MM.1S (cell line): ENCODE data around the gene SH2D4B.

Experiments
- DNase-seq: peaks from one replicate; pipeline ENCODE4 v3.0.0-alpha.2; 2015
- H2AFZ ChIP-seq: fragments of 300-600 bp; sonication (generic); 2 replicates; pipeline ENCODE4 v1.6.0; 2016; ENCODE audit warnings: antibody characterized with exemption, low read length
- H3F3A ChIP-seq: fragments of 300-600 bp; sonication (generic); 2 replicates; pipeline ENCODE4 v1.6.1; 2016; ENCODE audit warnings: mild to moderate bottlenecking, antibody characterized with exemption, low read length, moderate library complexity, mixed read lengths; ENCODE audit not compliant: insufficient read depth
- H3K27ac ChIP-seq: fragments of 300-600 bp; sonication (generic); 2 replicates; pipeline ENCODE4 v1.5.1; 2016; ENCODE audit warnings: mild to moderate bottlenecking, low read length
- H3K27me3 ChIP-seq: fragments of 300-600 bp; sonication (generic); replicated peaks from 2 replicates; pipeline ENCODE4 v1.6.0; 2016; ENCODE audit warnings: low read length; ENCODE audit not compliant: insufficient read depth
- H3K36me3 ChIP-seq: fragments of 300-600 bp; sonication (generic); replicated peaks from 2 replicates; pipeline ENCODE4 v1.6.1; 2016; ENCODE audit warnings: mild to moderate bottlenecking, low read length, mixed read lengths; ENCODE audit not compliant: insufficient read depth
- H3K4me1 ChIP-seq: fragments of 300-600 bp; sonication (generic); 2 replicates; pipeline ENCODE4 v1.6.1; 2016; ENCODE audit warnings: low read length, mixed read lengths
- H3K4me2 ChIP-seq: fragments of 300-600 bp; sonication (generic); 2 replicates; pipeline ENCODE4 v1.6.0; 2016; ENCODE audit warnings: low read depth, low read length
- H3K4me3 ChIP-seq: fragments of 300-600 bp; sonication (generic); 2 replicates; pipeline ENCODE4 v1.5.1; 2016; ENCODE audit warnings: low read length, mixed read lengths
- H3K79me2 ChIP-seq: fragments of 300-600 bp; sonication (generic); 2 replicates; pipeline ENCODE4 v1.6.1; 2016; ENCODE audit warnings: mixed run types, low read length, mixed read lengths
- H3K9ac ChIP-seq: fragments of 300-600 bp; sonication (generic); 2 replicates; pipeline ENCODE4 v1.6.1; 2016; ENCODE audit warnings: low read length, mixed read lengths
- H3K9me2 ChIP-seq: fragments of 300-600 bp; sonication (generic); replicated peaks from 2 replicates; pipeline ENCODE4 v1.6.1; 2016; ENCODE audit warnings: mild to moderate bottlenecking, low read length, mixed read lengths; ENCODE audit not compliant: insufficient read depth
- H3K9me3 ChIP-seq: fragments of 300-600 bp; sonication (generic); replicated peaks from 2 replicates; pipeline ENCODE4 v1.6.1; 2016; ENCODE audit warnings: mild to moderate bottlenecking, low read length, mixed read lengths; ENCODE audit not compliant: insufficient read depth
- H4K20me1 ChIP-seq: fragments of 300-600 bp; sonication (generic); 2 replicates; pipeline ENCODE4 v1.6.1; 2016; ENCODE audit warnings: mild to moderate bottlenecking, low read length, moderate library complexity, mixed read lengths; ENCODE audit not compliant: insufficient read depth
- EZH2 ChIP-seq: fragments of 300-600 bp; sonication (generic); optimal IDR thresholded peaks from 2 replicates; pipeline ENCODE3; 2017; ENCODE audit warnings: low read depth, mild to moderate bottlenecking, antibody characterized with exemption, low read length, mixed read lengths
- EZH2phosphoT487 ChIP-seq: fragments of 300-600 bp; sonication (generic); IDR thresholded peaks from 2 replicates; pipeline ENCODE4 v1.6.1; 2018; ENCODE audit warnings: antibody characterized with exemption, low read length
- TF ChIP-seq, protein P1 (sequence below): fragments of 300-600 bp; sonication (generic); IDR thresholded peaks from 2 replicates; pipeline ENCODE4 v1.5.1; 2016; ENCODE audit warnings: antibody characterized with exemption, low read length, mixed read lengths

Gene SH2D4B

DNA sequence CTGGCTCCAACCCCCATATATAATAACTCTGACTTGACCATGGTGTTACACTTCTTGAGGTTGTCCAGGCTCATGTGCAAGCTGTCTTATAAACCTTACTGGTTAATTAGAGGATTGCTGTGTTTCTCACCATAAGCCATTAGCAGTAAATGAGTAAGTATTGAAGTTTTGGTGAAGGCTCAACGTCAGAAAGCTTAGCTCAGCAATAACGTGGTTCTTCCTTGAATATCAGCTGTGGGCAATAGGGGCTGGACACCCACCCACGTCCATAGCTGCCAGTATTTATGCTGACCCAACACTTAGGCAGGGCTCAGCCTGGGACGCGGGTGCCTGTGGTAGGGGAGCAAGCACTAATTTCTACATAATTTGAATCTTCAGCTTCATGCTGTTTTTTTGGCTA lies 134.1 kb downstream of the SH2D4B start:
- Histone ChIP-seq H3K9ac (no peak overlapping the region), H3K27me3 (no peaks in the 10 kb centered on the region), H3K4me2 (no peak overlapping the region), H4K20me1 (no peaks in the 10 kb centered on the region), H3K9me3 (no peaks in the 10 kb centered on the region), H3F3A (no peaks in the 10 kb centered on the region), H3K4me3 (no peak overlapping the region), H3K36me3 (no peaks in the 10 kb centered on the region), H3K27ac (no peak overlapping the region), H2AFZ (no peak overlapping the region), H3K9me2 (no peaks in the 10 kb centered on the region), H3K79me2 (no peaks in the 10 kb centered on the region), H3K4me1 (no peaks in the 10 kb centered on the region)
- no peak for DNase-seq
- TF ChIP-seq EZH2: no peak
- TF ChIP-seq EZH2phosphoT487: no peak
- TF ChIP-seq, protein P1, sequence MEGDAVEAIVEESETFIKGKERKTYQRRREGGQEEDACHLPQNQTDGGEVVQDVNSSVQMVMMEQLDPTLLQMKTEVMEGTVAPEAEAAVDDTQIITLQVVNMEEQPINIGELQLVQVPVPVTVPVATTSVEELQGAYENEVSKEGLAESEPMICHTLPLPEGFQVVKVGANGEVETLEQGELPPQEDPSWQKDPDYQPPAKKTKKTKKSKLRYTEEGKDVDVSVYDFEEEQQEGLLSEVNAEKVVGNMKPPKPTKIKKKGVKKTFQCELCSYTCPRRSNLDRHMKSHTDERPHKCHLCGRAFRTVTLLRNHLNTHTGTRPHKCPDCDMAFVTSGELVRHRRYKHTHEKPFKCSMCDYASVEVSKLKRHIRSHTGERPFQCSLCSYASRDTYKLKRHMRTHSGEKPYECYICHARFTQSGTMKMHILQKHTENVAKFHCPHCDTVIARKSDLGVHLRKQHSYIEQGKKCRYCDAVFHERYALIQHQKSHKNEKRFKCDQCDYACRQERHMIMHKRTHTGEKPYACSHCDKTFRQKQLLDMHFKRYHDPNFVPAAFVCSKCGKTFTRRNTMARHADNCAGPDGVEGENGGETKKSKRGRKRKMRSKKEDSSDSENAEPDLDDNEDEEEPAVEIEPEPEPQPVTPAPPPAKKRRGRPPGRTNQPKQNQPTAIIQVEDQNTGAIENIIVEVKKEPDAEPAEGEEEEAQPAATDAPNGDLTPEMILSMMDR: no peak

DNA sequence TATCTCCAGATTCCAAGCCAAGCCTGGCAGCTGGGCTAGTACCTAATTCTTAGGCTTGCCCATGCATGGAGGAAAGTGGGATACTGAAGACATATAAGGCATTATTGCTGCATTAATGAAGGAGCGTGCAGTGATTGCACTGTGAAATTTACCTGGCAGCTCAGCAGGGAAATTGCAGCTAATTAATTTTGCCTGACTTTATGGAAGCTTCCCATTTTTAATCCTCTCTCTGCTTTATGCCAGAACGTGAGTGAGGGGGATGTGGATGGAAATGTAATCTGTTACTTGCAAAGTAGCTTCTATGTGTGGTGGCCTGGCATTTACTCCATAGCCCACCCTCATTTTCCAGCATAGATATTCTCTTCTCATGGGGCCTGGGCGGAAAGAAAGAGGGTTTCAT lies 134.9 kb downstream of the SH2D4B start:
- Histone ChIP-seq H3K27ac (no peak overlapping the region), H3K4me1 (no peaks in the 10 kb centered on the region), H3K9ac (no peak overlapping the region), H3K4me3 (no peak overlapping the region), H3K9me3 (no peaks in the 10 kb centered on the region), H2AFZ (no peak overlapping the region), H3K36me3 (no peaks in the 10 kb centered on the region), H3K9me2 (no peaks in the 10 kb centered on the region), H3K27me3 (no peaks in the 10 kb centered on the region), H3K4me2 (no peak overlapping the region), H3F3A (no peaks in the 10 kb centered on the region), H3K79me2 (no peaks in the 10 kb centered on the region), H4K20me1 (no peaks in the 10 kb centered on the region)
- TF ChIP-seq EZH2phosphoT487 (no peak), EZH2 (no peak)
- TF ChIP-seq, protein P1: no peak
- no peak for DNase-seq

DNA sequence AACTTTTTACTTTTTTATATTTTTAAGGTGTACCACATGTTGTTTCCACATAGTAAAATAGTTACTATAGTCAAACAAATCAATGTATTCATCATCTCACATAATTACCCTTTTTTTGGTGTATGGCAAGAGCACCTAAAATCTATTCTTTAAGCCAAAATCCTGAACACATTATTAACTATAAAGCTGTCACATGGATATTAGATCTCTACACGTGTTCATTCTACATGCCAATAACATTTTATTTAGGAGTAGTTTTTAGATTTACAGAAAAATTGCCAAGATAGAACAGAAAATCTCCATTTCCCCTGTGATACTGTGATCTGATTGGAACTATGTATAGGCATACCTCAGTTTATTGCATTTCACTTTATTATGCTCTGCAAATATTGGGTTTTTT lies 137.1 kb downstream of the SH2D4B start:
- no peak for TF ChIP-seq EZH2
- TF ChIP-seq, protein P1: no peak
- TF ChIP-seq EZH2phosphoT487: no peak
- Histone ChIP-seq H3K36me3 (no peaks in the 10 kb centered on the region), H3K9me2 (no peaks in the 10 kb centered on the region), H4K20me1 (no peaks in the 10 kb centered on the region), H3K4me1 (no peaks in the 10 kb centered on the region), H3K9me3 (no peaks in the 10 kb centered on the region), H3K79me2 (no peaks in the 10 kb centered on the region), H3F3A (no peaks in the 10 kb centered on the region), H3K9ac (no peak overlapping the region), H2AFZ (no peak overlapping the region), H3K27ac (no peak overlapping the region), H3K4me2 (no peak overlapping the region), H3K27me3 (no peaks in the 10 kb centered on the region), H3K4me3 (no peak overlapping the region)
- DNase-seq: no peak
